Measurements from ENCODE around the gene RYR2. TPM values are rescaled to one million over a fixed set of nuclear protein-coding genes. Genes with fewer than 3 reads are reported as not detected.
"Not testable (repeated sequence)": the region's sequence is repeated elsewhere in the genome, so short reads cannot be mapped to it uniquely, and the experiment has no call there.

Gene RYR2
- total RNA-seq, 6 experiments from 2014 or later, result 0.02 to 0.43 (median 0.16) TPM

GRCh38 chr1:237812061-237812460, 770.1 kb downstream of the RYR2 start:
- ATAC-seq, result no peak

DNA sequence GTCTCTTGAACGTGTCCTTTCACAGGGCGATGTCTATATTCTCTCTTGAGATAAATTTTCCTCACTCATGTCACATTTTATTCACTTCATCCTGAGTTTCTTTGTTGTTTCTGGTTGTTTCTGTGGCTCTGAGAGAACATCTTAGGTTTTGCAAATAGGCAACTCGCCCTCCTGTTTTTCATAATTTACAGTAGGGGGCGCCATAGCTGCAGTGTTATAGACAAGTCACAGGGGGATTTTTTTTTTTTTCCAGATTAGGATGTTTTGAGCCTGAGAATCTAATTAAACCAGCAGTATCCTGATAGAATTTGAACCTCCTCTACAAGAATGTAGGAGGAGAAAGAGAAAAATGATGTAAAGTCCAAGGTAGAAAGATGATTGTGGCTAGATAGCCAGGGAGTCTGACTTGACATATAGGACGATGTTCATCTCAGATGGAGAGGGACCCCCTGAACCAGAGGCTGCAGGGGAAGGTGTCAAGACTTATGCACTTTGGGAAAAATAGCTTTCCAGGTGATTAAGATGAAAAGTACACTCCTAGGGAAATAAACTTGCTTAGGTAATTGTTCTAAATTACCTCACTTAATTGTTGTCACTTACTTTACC, 772.4 kb downstream of the RYR2 start:
- intact Hi-C loops (cut with DNase I), result no loop called here
- Histone ChIP-seq H3K36me3 (no peaks in the 10 kb centered on the region), H3K4me1 (no peaks in the 10 kb centered on the region), H3K4me3 (no peak overlapping the region), H3K9me3 (no peaks in the 10 kb centered on the region), H3K27ac (no peak overlapping the region), H3K27me3 (no peaks in the 10 kb centered on the region)
- no peak for DNase-seq
- TF ChIP-seq, protein P1, sequence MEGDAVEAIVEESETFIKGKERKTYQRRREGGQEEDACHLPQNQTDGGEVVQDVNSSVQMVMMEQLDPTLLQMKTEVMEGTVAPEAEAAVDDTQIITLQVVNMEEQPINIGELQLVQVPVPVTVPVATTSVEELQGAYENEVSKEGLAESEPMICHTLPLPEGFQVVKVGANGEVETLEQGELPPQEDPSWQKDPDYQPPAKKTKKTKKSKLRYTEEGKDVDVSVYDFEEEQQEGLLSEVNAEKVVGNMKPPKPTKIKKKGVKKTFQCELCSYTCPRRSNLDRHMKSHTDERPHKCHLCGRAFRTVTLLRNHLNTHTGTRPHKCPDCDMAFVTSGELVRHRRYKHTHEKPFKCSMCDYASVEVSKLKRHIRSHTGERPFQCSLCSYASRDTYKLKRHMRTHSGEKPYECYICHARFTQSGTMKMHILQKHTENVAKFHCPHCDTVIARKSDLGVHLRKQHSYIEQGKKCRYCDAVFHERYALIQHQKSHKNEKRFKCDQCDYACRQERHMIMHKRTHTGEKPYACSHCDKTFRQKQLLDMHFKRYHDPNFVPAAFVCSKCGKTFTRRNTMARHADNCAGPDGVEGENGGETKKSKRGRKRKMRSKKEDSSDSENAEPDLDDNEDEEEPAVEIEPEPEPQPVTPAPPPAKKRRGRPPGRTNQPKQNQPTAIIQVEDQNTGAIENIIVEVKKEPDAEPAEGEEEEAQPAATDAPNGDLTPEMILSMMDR (IDR thresholded peaks at IDR 0.05), result peak in 3 of 4 donors; percentile 34 to 44 (median 35)
- no peak for TF ChIP-seq POLR2A (IDR thresholded peaks at IDR 0.05)
- WGBS (ENCODE audit: insufficient coverage, low coverage, low lambda C conversion rate, missing lambda C conversion rate), result 19% methylated on average over 5 of the region's 5 CpGs
- ATAC-seq, result no peak

More at GRCh38 chr1:237812061-237812460, 770.1 kb downstream of the RYR2 start:
- DNase-seq, result no peak
- H3K27ac ChIP-seq, result no peak overlapping the region
- no peak for TF ChIP-seq POLR2A (IDR thresholded peaks at IDR 0.05)
- TF ChIP-seq, protein P1 (IDR thresholded peaks at IDR 0.05), result no peak
- H3K27me3 ChIP-seq, result no peaks in the 10 kb centered on the region
- 25% methylated on average over 2 of the region's 2 CpGs for WGBS (ENCODE audit: insufficient coverage, low coverage, low lambda C conversion rate, missing lambda C conversion rate)
- no peaks in the 10 kb centered on the region for H3K9me3 ChIP-seq
- no peak overlapping the region for H3K4me3 ChIP-seq
- H3K4me1 ChIP-seq, result no peaks in the 10 kb centered on the region
- intact Hi-C loops (cut with DNase I), result no loop called here
- H3K36me3 ChIP-seq, result no peaks in the 10 kb centered on the region

GRCh38 chr1:237817277-237817676, 775.3 kb downstream of the RYR2 start:
- no peak for ATAC-seq
- 7% methylated on average over 1 of the region's 1 CpG for whole genome bisulfite sequencing (ENCODE audit: insufficient coverage, low coverage, low lambda C conversion rate, missing lambda C conversion rate)

GRCh38 chr1:237820634-237821033, 778.6 kb downstream of the RYR2 start:
- H3K27me3 ChIP-seq; intact Hi-C loops (cut with DNase I); H3K9me3 ChIP-seq; H3K4me1 ChIP-seq; ATAC-seq; DNase-seq; H3K27ac ChIP-seq; H3K4me3 ChIP-seq; H3K36me3 ChIP-seq: not testable (repeated sequence)
- WGBS (ENCODE audit: insufficient coverage, low coverage, low lambda C conversion rate, missing lambda C conversion rate), result 56% methylated on average over 3 of the region's 9 CpGs

More at GRCh38 chr1:237817277-237817676, 775.3 kb downstream of the RYR2 start:
- intact Hi-C loops (cut with DNase I), result no loop called here
- H3K27me3 ChIP-seq, result no peaks in the 10 kb centered on the region
- no peak overlapping the region for H3K27ac ChIP-seq
- no peak for DNase-seq
- no peaks in the 10 kb centered on the region for H3K4me1 ChIP-seq
- TF ChIP-seq, protein P1 (IDR thresholded peaks at IDR 0.05), result no peak
- no peak for TF ChIP-seq POLR2A (IDR thresholded peaks at IDR 0.05)
- H3K4me3 ChIP-seq, result no peak overlapping the region
- H3K36me3 ChIP-seq, result no peaks in the 10 kb centered on the region
- no peaks in the 10 kb centered on the region for H3K9me3 ChIP-seq

- WGBS (ENCODE audit: insufficient coverage, low coverage, low lambda C conversion rate, missing lambda C conversion rate), result 52% methylated on average over 7 of the region's 7 CpGs
- H3K4me1 ChIP-seq, result no peaks in the 10 kb centered on the region
- no peak overlapping the region for H3K27ac ChIP-seq
- no peak overlapping the region for H3K4me3 ChIP-seq
- intact Hi-C loops (cut with DNase I), result no loop called here
- no peaks in the 10 kb centered on the region for H3K9me3 ChIP-seq
- DNase-seq, result no peak
- no peak for ATAC-seq
- no peak for TF ChIP-seq POLR2A (IDR thresholded peaks at IDR 0.05)
- TF ChIP-seq, protein P1 (IDR thresholded peaks at IDR 0.05), result no peak
- H3K27me3 ChIP-seq, result no peaks in the 10 kb centered on the region
- no peaks in the 10 kb centered on the region for H3K36me3 ChIP-seq
These were observed 790.9 kb downstream of the RYR2 start for GRCh38 chr1:237832858-237833257.
